Stimulated activated CD4-positive, alpha-beta T cell treated with anti-CD3 and anti-CD28 coated beads, TNF-alpha, amount 100 ng/mL, for 24 hours (primary cell): Measurements from ENCODE around the gene MACF1.

Experiments used
- DNase-seq, 3 experiments: peaks; one replicate each; pipeline ENCODE4 v3.0.0-alpha.2; 2020; ENCODE audit warnings: low read depth in 3 of 3

The MACF1 gene

GRCh38 chr1:39392851-39393573, 188.5 kb downstream of the MACF1 start:
- no peak for DNase-seq

GRCh38 chr1:39393645-39394044, 189.2 kb downstream of the MACF1 start:
- no peak for DNase-seq

GRCh38 chr1:39394059-39394458, 189.6 kb downstream of the MACF1 start:
- DNase-seq = no peak

DNA sequence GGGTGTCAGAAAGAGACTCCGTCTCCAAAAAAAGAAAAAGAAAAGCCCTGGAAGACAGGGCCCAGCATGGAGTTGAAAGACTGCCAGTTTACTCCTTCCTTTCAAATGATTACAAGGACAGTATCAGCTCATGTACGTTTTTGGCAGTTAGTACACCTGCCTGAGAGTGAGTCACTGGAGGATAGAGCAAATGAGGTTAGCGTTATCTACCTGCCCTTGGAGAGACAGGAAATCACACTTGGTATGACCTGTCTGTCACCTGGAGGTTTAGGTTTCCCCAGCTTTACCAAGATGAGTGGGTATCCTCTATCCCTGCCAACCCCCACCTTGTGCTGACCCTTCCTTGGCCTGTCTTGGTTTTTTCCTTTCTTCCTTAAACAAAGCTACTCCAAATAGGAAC, 190.1 kb downstream of the MACF1 start:
- no peak for DNase-seq

GRCh38 chr1:39395357-39395831, 190.9 kb downstream of the MACF1 start:
- DNase-seq = no peak

- no peak for DNase-seq
Measured at GRCh38 chr1:39396671-39397070, 192.2 kb downstream of the MACF1 start.

DNA sequence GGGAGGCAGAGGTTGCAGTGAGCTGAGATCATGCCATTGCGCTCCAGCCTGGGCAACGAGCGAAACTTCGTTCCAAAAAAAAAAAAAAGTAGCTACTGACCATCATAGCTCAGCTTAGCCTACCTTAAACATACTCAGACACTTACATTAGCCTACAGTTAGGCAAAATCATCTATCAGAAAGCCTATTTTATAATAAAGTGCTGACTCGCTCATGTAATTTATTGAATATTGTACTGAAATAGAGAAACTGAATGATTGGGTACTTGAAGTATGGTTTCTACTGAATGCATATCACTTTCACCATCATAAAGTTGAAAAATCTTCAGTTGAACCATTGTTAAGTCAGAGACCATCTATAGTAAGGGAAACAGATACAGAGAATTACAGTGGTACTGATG, 193.0 kb downstream of the MACF1 start:
- DNase-seq = no peak

- peak in 1 of 3 experiments; percentile 44 for DNase-seq
Measured at GRCh38 chr1:39398278-39399021, 194.0 kb downstream of the MACF1 start.

GRCh38 chr1:39401106-39401505, 196.6 kb downstream of the MACF1 start:
- DNase-seq = no peak

DNA sequence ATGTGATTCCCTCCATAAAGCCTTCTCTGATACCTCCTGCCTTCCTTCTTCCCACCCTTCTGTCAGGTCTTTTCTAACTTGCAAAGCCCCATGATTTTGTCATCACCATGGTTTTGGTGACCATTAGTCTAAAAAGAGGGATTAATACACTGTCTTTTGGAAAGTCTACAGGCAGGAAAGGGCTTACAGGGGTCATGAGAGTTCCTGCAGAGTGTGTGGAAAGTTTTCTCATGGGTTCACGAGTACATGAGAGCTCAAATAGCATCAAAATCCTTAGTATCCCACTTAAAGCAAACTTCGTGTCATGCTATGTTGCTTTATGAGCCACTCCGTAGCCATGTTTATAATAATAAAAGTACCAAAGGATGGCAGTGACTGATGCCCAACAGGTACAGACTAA, 200.4 kb downstream of the MACF1 start:
- DNase-seq = no peak

DNA sequence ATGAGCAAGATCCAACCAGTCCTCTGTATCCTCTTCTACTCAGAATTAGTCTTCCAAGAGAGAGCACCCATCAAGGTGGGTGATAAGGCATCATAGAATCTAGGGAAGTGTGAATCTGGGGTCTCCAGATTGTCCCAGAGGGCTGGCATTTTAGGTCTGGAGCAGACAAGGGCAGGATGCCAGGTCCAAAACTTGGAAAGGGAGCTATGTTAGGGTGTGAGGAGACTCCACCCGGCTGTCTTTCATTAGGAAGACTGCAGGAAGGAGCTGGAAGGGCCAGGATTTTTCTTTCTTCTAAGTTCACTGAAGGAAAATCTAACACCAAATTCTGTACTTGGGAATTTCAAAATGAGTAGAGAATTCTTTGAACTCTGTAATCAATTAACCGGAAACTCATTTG, 200.9 kb downstream of the MACF1 start:
- no peak for DNase-seq

DNA sequence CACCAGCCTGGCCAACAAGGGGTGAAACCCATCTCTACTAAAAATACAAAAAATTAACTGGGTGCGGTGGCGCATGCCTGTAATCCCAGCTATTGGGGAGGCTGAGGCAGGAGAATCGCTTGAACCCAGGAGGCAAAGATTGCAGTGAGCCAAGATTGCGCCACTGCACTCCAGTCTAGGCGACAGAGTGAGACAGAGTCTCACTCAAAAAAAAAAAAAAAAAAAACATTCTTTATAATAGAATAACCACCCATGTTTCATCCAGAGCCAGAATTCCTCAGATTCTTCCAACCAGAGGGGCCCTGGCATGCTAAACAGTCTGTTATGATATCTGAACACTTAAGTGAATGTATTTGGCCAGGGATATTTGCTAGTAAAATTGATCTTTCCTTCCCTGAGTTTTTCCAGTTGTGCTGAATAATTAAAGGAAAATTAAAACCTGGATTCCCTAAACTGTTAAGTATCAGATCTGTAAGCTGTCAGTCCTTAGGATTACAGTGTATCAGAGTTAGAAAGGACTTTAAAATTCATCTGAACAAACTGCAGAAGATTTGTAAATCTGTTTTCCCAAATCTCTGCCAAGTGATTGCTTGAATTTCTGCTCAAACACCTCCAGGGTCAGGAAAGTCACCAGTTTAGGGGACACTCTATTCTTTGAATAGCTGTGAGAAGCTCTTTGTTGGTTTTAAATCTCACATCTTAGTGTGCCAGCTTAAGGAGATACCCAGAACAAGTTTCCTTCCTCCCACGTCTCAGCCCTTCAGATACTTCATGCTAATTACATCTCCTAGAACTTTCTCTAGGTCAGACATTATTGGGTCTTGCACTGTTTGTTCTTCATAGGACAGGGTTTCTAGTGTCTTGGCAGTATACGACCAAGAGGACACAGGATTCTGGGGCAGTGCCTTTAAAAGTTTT, 202.3 kb downstream of the MACF1 start:
- DNase-seq = no peak

DNA sequence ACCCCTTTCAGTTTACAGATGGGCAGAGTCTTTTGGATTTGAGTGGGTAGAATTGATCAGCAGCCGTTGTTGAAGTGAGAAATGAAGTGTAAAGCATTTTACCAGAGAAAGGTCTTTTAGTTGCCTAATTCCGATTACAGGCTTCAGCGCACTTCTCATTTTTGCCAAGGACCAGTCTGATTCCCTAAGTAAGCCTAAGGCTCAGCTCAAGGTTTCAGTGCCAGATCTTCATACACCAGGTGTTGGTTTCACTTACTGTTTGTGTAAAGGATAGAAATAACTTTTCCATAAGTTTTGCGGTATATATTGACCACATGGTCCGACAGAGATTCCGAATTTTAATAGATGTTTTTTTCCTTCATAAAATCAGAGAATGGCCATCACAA, 203.0 kb downstream of the MACF1 start:
- no peak for DNase-seq

GRCh38 chr1:39407896-39408640, 203.6 kb downstream of the MACF1 start:
- DNase-seq = no peak

GRCh38 chr1:39408641-39409054, 204.2 kb downstream of the MACF1 start:
- DNase-seq = peak; percentile 53 to 86 (median 67)

DNA sequence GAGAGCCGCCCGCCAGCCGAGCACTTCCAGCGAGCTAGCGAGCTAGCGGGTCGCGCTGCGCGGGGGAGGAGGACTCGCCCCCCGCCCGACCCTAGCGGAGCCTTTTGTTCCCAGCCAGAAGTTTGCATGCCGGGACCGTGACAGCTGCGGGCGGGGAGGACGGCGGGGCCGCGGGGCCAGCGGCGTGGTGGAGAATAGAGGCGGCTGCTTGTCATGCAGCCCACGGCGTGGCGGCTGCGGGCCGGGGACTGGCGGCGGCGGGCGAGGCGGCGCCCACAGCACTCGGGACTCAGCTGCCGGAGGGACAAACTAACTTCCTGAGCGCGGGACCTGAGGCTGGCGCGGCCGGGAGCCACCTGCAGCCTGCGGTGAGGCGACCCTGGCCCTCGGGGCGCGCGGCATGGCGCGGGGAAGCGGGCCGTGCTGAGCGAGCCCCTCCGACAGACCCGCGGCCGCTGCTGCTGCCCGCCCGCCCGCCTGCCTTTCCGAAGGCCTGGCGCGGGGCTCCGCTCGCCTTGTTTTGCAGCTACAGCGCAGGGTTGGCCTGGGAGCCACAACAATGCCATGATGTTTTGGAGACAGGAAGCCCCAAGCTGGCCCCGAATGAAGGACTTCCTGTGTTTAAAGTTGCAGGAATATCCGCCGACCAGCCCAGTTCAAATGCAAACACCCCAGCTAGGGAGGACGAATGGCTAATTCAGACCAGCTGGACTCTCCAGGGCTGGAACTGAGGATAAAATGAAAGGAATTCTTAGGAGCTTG, 204.7 kb downstream of the MACF1 start:
- no peak for DNase-seq

- peak; percentile 22 to 55 (median 38) for DNase-seq
Measured at GRCh38 chr1:39410915-39411436, 206.5 kb downstream of the MACF1 start.

DNA sequence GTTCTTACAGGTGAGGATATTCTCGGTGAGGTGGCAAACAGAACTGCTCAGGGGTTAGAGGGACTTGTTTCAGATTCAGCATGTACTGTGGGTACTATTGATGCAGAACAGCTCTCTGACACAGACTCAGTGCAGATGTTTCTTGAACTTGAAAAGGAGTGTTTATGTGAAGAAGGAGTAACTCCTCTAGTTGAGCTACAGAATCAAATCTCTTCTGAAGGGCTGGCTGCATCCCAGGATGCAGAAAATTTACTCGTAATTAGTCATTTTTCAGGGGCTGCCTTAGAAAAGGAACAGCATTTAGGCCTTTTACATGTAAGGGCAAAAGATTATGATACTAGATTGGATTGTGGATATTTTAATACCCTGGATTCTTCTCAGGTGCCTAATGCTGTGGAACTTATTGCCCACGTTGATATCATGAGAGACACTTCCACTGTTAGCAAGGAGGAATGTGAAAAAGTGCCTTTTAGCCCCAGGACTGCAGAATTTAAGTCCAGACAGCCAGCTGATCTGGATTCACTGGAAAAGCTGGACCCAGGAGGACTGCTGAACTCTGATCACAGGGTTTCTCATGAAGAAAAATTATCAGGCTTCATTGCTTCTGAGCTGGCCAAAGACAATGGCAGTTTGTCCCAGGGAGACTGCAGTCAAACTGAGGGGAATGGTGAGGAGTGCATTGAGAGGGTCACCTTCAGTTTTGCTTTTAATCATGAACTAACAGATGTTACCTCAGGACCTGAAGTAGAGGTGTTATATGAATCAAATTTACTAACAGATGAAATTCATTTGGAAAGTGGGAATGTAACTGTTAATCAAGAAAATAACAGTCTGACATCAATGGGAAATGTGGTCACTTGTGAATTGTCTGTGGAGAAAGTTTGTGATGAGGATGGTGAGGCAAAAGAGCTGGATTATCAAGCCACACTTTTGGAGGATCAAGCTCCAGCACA, 207.3 kb downstream of the MACF1 start:
- no peak for DNase-seq

GRCh38 chr1:39412892-39413291, 208.4 kb downstream of the MACF1 start:
- DNase-seq = no peak
